ENCODE data around the gene NANP.

Gene NANP

GRCh38 chr20:25567286-25567685 lies 56.5 kb downstream of the NANP start:
- no peak for DNase-seq

- DNase-seq: no peak
Measured at GRCh38 chr20:25566821-25567220, 57.0 kb downstream of the NANP start.

- no peak for DNase-seq
Measured at GRCh38 chr20:25565578-25566157, 58.1 kb downstream of the NANP start.

- DNase-seq: no peak
Measured at GRCh38 chr20:25563876-25564275, 59.9 kb downstream of the NANP start.

- no peak for DNase-seq
Measured at GRCh38 chr20:25563362-25563761, 60.5 kb downstream of the NANP start.

Data from stimulated activated CD4-positive, alpha-beta T cell treated with anti-CD3 and anti-CD28 coated beads, Interleukin-2, amount 100 ng/mL, for 48 hours (primary cell).